IPS-NIHi7 (cell line): ENCODE data around the gene YTHDF2.
"Not testable (repeated sequence)": the region's sequence is repeated elsewhere in the genome, so short reads cannot be mapped to it uniquely, and the experiment has no call there.

Source experiments
- DNase-seq: peaks from one replicate; pipeline ENCODE4 v3.0.0; 2012; ENCODE audit warnings: mixed read lengths; ENCODE audit errors: extremely low spot score

Gene YTHDF2

GRCh38 chr1:28759257-28759656 lies 22.5 kb downstream of the YTHDF2 start:
- DNase-seq, result no peak

GRCh38 chr1:28761189-28761588 lies 24.4 kb downstream of the YTHDF2 start:
- DNase-seq, result no peak

- no peak for DNase-seq
Measured at GRCh38 chr1:28766532-28767183, 29.9 kb downstream of the YTHDF2 start.

- no peak for DNase-seq
Measured at GRCh38 chr1:28770601-28771165, 33.9 kb downstream of the YTHDF2 start.

GRCh38 chr1:28771921-28772320 lies 35.2 kb downstream of the YTHDF2 start:
- not testable (repeated sequence) for DNase-seq

GRCh38 chr1:28773105-28773504 lies 36.4 kb downstream of the YTHDF2 start:
- DNase-seq, result no peak

GRCh38 chr1:28775121-28775942 lies 38.6 kb downstream of the YTHDF2 start:
- peak; percentile 83 for DNase-seq

GRCh38 chr1:28776341-28776740 lies 39.6 kb downstream of the YTHDF2 start:
- no peak for DNase-seq

- no peak for DNase-seq
Measured at GRCh38 chr1:28778021-28778420, 41.3 kb downstream of the YTHDF2 start.

GRCh38 chr1:28779751-28780408 lies 43.1 kb downstream of the YTHDF2 start:
- no peak for DNase-seq

- no peak for DNase-seq
Measured at GRCh38 chr1:28781305-28781704, 44.6 kb downstream of the YTHDF2 start.

GRCh38 chr1:28782011-28782410 lies 45.3 kb downstream of the YTHDF2 start:
- no peak for DNase-seq

GRCh38 chr1:28783363-28783762 lies 46.6 kb downstream of the YTHDF2 start:
- DNase-seq, result no peak

- DNase-seq, result no peak
Measured at GRCh38 chr1:28789412-28789811, 52.7 kb downstream of the YTHDF2 start.

GRCh38 chr1:28789816-28790215 lies 53.1 kb downstream of the YTHDF2 start:
- no peak for DNase-seq

- DNase-seq, result no peak
Measured at GRCh38 chr1:28790377-28791035, 53.8 kb downstream of the YTHDF2 start.

- DNase-seq, result not testable (repeated sequence)
Measured at GRCh38 chr1:28791929-28792328, 55.2 kb downstream of the YTHDF2 start.

- DNase-seq, result no peak
Measured at GRCh38 chr1:28792644-28793121, 55.9 kb downstream of the YTHDF2 start.

GRCh38 chr1:28794582-28794981 lies 57.8 kb downstream of the YTHDF2 start:
- not testable (repeated sequence) for DNase-seq

GRCh38 chr1:28796352-28797211 lies 59.8 kb downstream of the YTHDF2 start:
- DNase-seq, result peak; percentile 46

- no peak for DNase-seq
Measured at GRCh38 chr1:28800324-28800723, 63.6 kb downstream of the YTHDF2 start.
